ENCODE measurements around the gene GASK1A. TPM values are rescaled to one million over a fixed set of nuclear protein-coding genes. Genes with fewer than 3 reads are reported as not detected.

Gene GASK1A
- total and polyA plus RNA-seq, 2 donors (not counting 1 experiment from before 2014, with no cell fraction given): 0.14 to 1.8 TPM

- H3K27ac ChIP-seq (ENCODE audit: insufficient read depth, low read length): no peak overlapping the region
- TF ChIP-seq, protein P1, sequence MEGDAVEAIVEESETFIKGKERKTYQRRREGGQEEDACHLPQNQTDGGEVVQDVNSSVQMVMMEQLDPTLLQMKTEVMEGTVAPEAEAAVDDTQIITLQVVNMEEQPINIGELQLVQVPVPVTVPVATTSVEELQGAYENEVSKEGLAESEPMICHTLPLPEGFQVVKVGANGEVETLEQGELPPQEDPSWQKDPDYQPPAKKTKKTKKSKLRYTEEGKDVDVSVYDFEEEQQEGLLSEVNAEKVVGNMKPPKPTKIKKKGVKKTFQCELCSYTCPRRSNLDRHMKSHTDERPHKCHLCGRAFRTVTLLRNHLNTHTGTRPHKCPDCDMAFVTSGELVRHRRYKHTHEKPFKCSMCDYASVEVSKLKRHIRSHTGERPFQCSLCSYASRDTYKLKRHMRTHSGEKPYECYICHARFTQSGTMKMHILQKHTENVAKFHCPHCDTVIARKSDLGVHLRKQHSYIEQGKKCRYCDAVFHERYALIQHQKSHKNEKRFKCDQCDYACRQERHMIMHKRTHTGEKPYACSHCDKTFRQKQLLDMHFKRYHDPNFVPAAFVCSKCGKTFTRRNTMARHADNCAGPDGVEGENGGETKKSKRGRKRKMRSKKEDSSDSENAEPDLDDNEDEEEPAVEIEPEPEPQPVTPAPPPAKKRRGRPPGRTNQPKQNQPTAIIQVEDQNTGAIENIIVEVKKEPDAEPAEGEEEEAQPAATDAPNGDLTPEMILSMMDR (conservative IDR thresholded peaks at IDR 0.05 in 1 of 2, IDR thresholded peaks at IDR 0.05 in 1 of 2; ENCODE audit: low read depth in 1 of 2, low read length in 2 of 2): no peak
- no peak for TF ChIP-seq EZH2 (IDR thresholded peaks at IDR 0.05; ENCODE audit: low read length, missing control alignments)
- H3K36me3 ChIP-seq (ENCODE audit: control insufficient read depth, insufficient read depth, low read length): no peaks in the 10 kb centered on the region
- no peaks in the 10 kb centered on the region for H3K79me2 ChIP-seq (ENCODE audit: control insufficient read depth, insufficient read depth, low read length)
- H3K4me2 ChIP-seq (ENCODE audit: extremely low read depth, insufficient read depth, low read length): no peak overlapping the region
- no peak overlapping the region for H3K4me3 ChIP-seq (replicated peaks in 1 of 4; ENCODE audit: control extremely low read depth in 1 of 4, insufficient read depth in 1 of 4, low read depth in 3 of 4, low read length in 4 of 4)
- H3K4me1 ChIP-seq (ENCODE audit: control insufficient read depth, extremely low read depth, insufficient read depth, low read length): peaks cover 7% of the 10 kb centered on the region
- no peak overlapping the region for H3K9ac ChIP-seq (ENCODE audit: insufficient read depth, low read length)
- no peak overlapping the region for H2AFZ ChIP-seq (ENCODE audit: low read length)
- no peaks in the 10 kb centered on the region for H3K9me3 ChIP-seq (ENCODE audit: control insufficient read depth, insufficient read depth, low read depth, low read length)
- no peaks in the 10 kb centered on the region for H3K27me3 ChIP-seq (ENCODE audit: control insufficient read depth, insufficient read depth, low read length)
- no peaks in the 10 kb centered on the region for H4K20me1 ChIP-seq (ENCODE audit: control insufficient read depth, extremely low read depth, insufficient read depth, low read length)
- DNase-seq (ENCODE audit: low read depth in 2 of 2): no peak
Measured at GRCh38 chr3:43005253-43005652, 26.1 kb downstream of the GASK1A start.

- H3K9ac ChIP-seq (ENCODE audit: insufficient read depth, low read length): no peak overlapping the region
- H3K36me3 ChIP-seq (ENCODE audit: control insufficient read depth, insufficient read depth, low read length): no peaks in the 10 kb centered on the region
- H3K4me1 ChIP-seq (ENCODE audit: control insufficient read depth, extremely low read depth, insufficient read depth, low read length): peaks cover 5% of the 10 kb centered on the region
- no peak overlapping the region for H2AFZ ChIP-seq (ENCODE audit: low read length)
- H4K20me1 ChIP-seq (ENCODE audit: control insufficient read depth, extremely low read depth, insufficient read depth, low read length): no peaks in the 10 kb centered on the region
- no peak overlapping the region for H3K4me2 ChIP-seq (ENCODE audit: extremely low read depth, insufficient read depth, low read length)
- H3K79me2 ChIP-seq (ENCODE audit: control insufficient read depth, insufficient read depth, low read length): no peaks in the 10 kb centered on the region
- H3K4me3 ChIP-seq (replicated peaks in 1 of 4; ENCODE audit: control extremely low read depth in 1 of 4, insufficient read depth in 1 of 4, low read depth in 3 of 4, low read length in 4 of 4): no peak overlapping the region
- no peak for TF ChIP-seq EZH2 (IDR thresholded peaks at IDR 0.05; ENCODE audit: low read length, missing control alignments)
- TF ChIP-seq, protein P1 (conservative IDR thresholded peaks at IDR 0.05 in 1 of 2, IDR thresholded peaks at IDR 0.05 in 1 of 2; ENCODE audit: low read depth in 1 of 2, low read length in 2 of 2): no peak
- no peak for DNase-seq (ENCODE audit: low read depth in 2 of 2)
- no peaks in the 10 kb centered on the region for H3K27me3 ChIP-seq (ENCODE audit: control insufficient read depth, insufficient read depth, low read length)
- no peak overlapping the region for H3K27ac ChIP-seq (ENCODE audit: insufficient read depth, low read length)
- no peaks in the 10 kb centered on the region for H3K9me3 ChIP-seq (ENCODE audit: control insufficient read depth, insufficient read depth, low read depth, low read length)
Measured at GRCh38 chr3:43005981-43006380, 26.9 kb downstream of the GASK1A start.

GRCh38 chr3:43006825-43007224, 27.7 kb downstream of the GASK1A start:
- Histone ChIP-seq H3K4me3 (replicated peaks in 1 of 4; ENCODE audit: control extremely low read depth in 1 of 4, insufficient read depth in 1 of 4, low read depth in 3 of 4, low read length in 4 of 4) (no peak overlapping the region), H3K79me2 (ENCODE audit: control insufficient read depth, insufficient read depth, low read length) (no peaks in the 10 kb centered on the region), H3K27me3 (ENCODE audit: control insufficient read depth, insufficient read depth, low read length) (no peaks in the 10 kb centered on the region), H3K4me1 (ENCODE audit: control insufficient read depth, extremely low read depth, insufficient read depth, low read length) (peaks cover under 1% of the 10 kb centered on the region), H3K27ac (ENCODE audit: insufficient read depth, low read length) (no peak overlapping the region), H2AFZ (ENCODE audit: low read length) (no peak overlapping the region), H4K20me1 (ENCODE audit: control insufficient read depth, extremely low read depth, insufficient read depth, low read length) (no peaks in the 10 kb centered on the region), H3K9ac (ENCODE audit: insufficient read depth, low read length) (no peak overlapping the region), H3K9me3 (ENCODE audit: control insufficient read depth, insufficient read depth, low read depth, low read length) (no peaks in the 10 kb centered on the region), H3K4me2 (ENCODE audit: extremely low read depth, insufficient read depth, low read length) (no peak overlapping the region), H3K36me3 (ENCODE audit: control insufficient read depth, insufficient read depth, low read length) (no peaks in the 10 kb centered on the region)
- no peak for TF ChIP-seq EZH2 (IDR thresholded peaks at IDR 0.05; ENCODE audit: low read length, missing control alignments)
- TF ChIP-seq, protein P1 (conservative IDR thresholded peaks at IDR 0.05 in 1 of 2, IDR thresholded peaks at IDR 0.05 in 1 of 2; ENCODE audit: low read depth in 1 of 2, low read length in 2 of 2): no peak
- DNase-seq (ENCODE audit: low read depth in 2 of 2): no peak

Data from fibroblast of lung (primary cell).